GM19372 (cell line): ENCODE data around the gene PAGE5.

Source experiments
- ATAC-seq: cut with Tn5 transposase; IDR thresholded peaks from one replicate; pipeline ENCODE4 v1.9.1; 2021; ENCODE audit warnings: mild to moderate bottlenecking, low read depth, moderate library complexity; ENCODE audit not compliant: unreplicated experiment

The PAGE5 gene

DNA sequence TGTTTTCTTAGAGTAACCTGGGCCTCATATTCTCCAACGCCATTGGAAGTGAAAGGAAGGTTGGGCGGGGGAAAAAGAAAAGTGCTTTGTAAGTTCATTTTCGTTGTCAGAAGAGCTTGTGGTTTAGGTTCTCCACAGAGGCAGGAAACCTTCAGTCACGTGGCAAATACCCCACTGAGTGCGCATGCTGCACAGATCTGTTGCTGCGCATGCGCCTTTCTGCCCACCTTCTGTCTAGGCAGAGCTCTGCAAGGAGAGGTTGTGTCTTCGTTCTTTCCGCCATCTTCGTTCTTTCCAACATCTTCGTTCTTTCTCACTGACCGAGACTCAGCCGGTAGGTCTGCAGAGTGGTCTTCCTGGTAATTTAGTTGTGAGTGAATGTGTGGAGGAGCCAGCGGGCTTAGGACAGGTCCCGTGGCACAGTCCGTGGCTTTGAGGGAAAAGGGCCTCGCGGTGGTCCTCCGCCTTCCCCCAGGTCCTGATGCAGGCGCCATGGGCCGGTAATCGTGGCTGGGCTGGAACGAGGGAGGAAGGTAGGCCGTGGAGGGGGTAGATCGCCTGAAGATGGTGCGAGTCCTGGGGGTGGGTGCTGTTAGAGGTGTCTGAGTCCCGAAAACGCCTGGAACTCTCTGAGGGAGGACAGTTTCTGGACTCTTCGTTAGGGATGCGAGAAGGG, at the start of gene PAGE5:
PAGE5 (plus strand) TSS at position 228 of the 676 bp plus-strand sequence. CDS start 1,037 bp downstream, outside the sequence.
- no peak for ATAC-seq

DNA sequence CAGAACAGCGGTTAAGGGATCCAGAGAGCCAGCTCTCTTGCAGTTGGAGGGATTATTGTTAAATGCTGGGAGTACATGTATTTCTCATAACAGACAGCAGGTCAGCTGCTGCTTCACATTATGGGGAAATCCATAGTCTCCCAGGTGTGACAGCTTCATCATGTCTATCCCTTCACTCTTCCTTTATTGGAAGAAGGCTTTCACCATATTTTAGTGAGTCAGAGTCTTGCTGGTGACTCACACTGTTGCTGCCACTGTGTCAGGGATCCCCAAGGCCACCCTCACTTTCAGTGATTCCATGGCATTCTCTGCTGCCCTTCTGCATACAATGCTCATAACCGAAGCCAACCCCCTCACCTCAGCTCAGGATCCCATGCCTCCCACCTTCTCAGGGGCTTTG, 32.9 kb upstream of the PAGE5 start:
- ATAC-seq = no peak

- ATAC-seq = no peak
Observed at GRCh38 chrX:55196688-55197087, 23.5 kb upstream of the PAGE5 start.

DNA sequence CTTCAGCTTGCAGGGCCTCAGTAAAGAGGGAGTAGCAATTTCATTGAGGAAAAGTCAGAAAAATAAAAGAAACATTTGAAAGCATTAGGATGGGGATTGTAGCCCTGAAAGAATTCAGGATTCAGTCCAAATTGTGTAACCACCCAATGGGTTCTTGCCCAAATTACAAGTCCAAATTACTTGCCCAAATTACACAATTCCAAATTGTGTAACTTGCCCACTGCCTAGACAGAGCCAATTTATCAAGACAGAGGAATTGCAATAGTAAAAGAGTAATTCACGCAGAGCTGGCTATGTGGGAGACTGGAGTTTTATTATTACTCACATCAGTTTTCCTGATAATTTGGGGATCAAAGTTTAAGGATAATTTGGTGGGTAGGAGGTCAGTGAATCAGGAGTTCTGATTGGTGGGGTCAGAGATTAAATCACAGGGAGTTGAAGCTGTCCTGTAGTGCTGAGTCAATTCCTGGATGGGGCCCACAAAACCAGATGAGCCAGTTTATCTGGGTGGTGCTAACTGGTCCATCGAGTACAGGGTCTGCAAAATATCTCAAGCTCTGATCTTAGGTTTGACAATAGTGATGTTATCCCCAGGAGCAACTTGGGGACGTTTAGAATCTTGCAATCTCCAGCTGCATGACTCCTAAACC, 18.1 kb upstream of the PAGE5 start:
- ATAC-seq = no peak

- no peak for ATAC-seq
Observed at GRCh38 chrX:55206162-55206941, 13.8 kb upstream of the PAGE5 start.

DNA sequence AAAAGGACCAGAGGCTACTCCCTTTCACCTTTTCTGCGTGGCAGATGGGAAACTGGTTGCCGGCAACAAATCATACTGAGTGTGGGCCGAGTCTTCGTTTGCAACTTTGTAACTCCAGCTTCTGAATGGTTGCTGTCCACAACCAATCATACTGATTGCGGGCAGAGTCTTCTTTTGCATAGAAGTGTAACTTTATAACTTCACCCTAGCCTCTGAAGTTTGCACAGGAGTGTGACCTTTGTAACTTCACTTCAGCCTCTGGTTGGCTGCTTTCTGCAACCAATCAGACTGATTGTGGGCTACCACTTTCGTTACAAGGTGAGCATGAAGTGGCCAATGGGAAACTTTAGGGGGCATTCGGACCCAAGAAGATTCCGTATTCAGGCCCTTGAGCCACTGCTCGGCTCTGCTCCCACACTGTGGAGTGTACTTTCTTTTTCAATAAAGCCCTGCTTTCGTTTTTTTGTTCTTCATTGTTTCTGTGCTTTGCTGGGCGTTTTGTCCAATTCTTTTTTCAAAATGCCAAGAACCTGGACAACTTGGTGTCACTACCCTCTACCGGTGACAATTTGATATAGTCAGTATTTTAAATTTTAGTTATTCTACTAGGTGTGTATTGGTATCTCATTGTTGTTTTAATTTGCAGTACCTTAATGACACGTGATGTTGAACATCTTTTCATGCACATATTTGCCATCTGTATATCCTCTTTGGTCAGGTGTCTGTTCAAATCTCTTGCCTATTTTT, 9.0 kb upstream of the PAGE5 start:
- no peak for ATAC-seq

- ATAC-seq = no peak
Observed at GRCh38 chrX:55213381-55213780, 6.8 kb upstream of the PAGE5 start.

GRCh38 chrX:55240788-55241340, 20.7 kb downstream of the PAGE5 start:
- no peak for ATAC-seq

- ATAC-seq = no peak
Observed at GRCh38 chrX:55253528-55253927, 33.4 kb downstream of the PAGE5 start.

- no peak for ATAC-seq
Observed at GRCh38 chrX:55260806-55261205, 40.7 kb downstream of the PAGE5 start.

GRCh38 chrX:55264816-55265215, 44.7 kb downstream of the PAGE5 start, which contains the start of gene PAGE3:
Gene PAGE3, minus strand, starts transcription at chrX:55264916. Its CDS starts 1,013 bp downstream, at chrX:55263903.
- ATAC-seq = no peak
